K562 (cell line): ENCODE results near the gene KLHL30. TPM values are rescaled to one million over a fixed set of nuclear protein-coding genes. Genes with fewer than 3 reads are reported as not detected.

ENCODE experiments used
- EHMT2 ChIP-seq: fragments of 450-650 bp; IDR thresholded peaks from 2 replicates; pipeline ENCODE4 v1.6.1; 2018; ENCODE audit warnings: antibody characterized with exemption
- HDAC3 ChIP-seq: fragments of 450-650 bp; IDR thresholded peaks from 2 replicates; pipeline ENCODE4 v1.6.1; 2018; ENCODE audit warnings: borderline replicate concordance, mild to moderate bottlenecking, moderate library complexity; ENCODE audit not compliant: partially characterized antibody
- MGA ChIP-seq: fragments of 450-650 bp; IDR thresholded peaks from 2 replicates; pipeline ENCODE4 v1.6.1; 2016; ENCODE audit warnings: mild to moderate bottlenecking, moderate library complexity
- PREB ChIP-seq: sonication (generic); formaldehyde crosslinking; IDR thresholded peaks from 2 replicates; pipeline ENCODE4 v1.8.1; 2023; ENCODE audit warnings: mild to moderate bottlenecking, missing genetic modification reagents
- TEAD1 ChIP-seq, 2 experiments: fragments of 450-650 bp in 1 of 2; sonication (generic) in 1 of 2; formaldehyde crosslinking; IDR thresholded peaks; 2 replicates each; pipeline versions ENCODE4 v1.4.0 to v1.8.0; 2020 to 2022; ENCODE audit warnings: mild to moderate bottlenecking in 2 of 2, missing genetic modification reagents in 1 of 2
- polyA plus RNA-seq, 8 experiments: library from polyadenylated mRNA; depleted of rRNA in 4 of 8; stranded (reverse) in 5 of 8; unstranded in 3 of 8; fragments of >200 nt; fragmentation: Nextera tagmentation in 2 of 8; fragmentation: Illumina TruSeq in 1 of 8; extraction: Ambion mirVana in 2 of 8; extraction: Trizol in 1 of 8; gene quantifications; 2 replicates each; pipeline versions ENCODE4 v1.2.1 to v1.2.3, GENCODE V29; 2011 to 2014; ENCODE audit warnings: inconsistent platforms in 1 of 8, missing spikeins in 1 of 8
- total RNA-seq, 7 experiments: library from RNA; depleted of rRNA in 6 of 7; stranded (reverse); fragments of >200 nt in 6 of 7; fragmentation: Illumina TruSeq in 2 of 7; extraction: Trizol in 2 of 7; gene quantifications; 2 replicates each; pipeline versions ENCODE4 v1.2.1 to v1.2.3, GENCODE V29; 2011 to 2021; ENCODE audit warnings: low replicate concordance in 1 of 7

Gene KLHL30
- total and polyA plus RNA-seq, 9 of the 15 experiments (the other 6 are each of a cell fraction or from before 2014, with no cell fraction given) = 0.04 TPM; not detected in 8

- peak; percentile 58; the same call in 1 of the 2 replicates for TF ChIP-seq MGA
- TF ChIP-seq TEAD1 (CRISPR knock-in tag; IDR thresholded peaks at IDR 0.05) = peak in 1 of 2 experiments; percentile 37; a peak in 1 of 4 replicates
- TF ChIP-seq HDAC3 = no peak
- TF ChIP-seq EHMT2 = no peak
- no peak for TF ChIP-seq PREB (CRISPR knock-in tag)
Observed at GRCh38 chr2:238139196-238140039, 950 bp downstream of the KLHL30 start (continued).
